ENCODE data around the gene CYB5R3. TPM values are rescaled to one million over a fixed set of nuclear protein-coding genes. Genes with fewer than 3 reads are reported as not detected.

The CYB5R3 gene
- total and polyA plus RNA-seq, 2 donors (not counting 3 experiments of a cell fraction or from before 2014, with no cell fraction given): 217 to 263 TPM

DNA sequence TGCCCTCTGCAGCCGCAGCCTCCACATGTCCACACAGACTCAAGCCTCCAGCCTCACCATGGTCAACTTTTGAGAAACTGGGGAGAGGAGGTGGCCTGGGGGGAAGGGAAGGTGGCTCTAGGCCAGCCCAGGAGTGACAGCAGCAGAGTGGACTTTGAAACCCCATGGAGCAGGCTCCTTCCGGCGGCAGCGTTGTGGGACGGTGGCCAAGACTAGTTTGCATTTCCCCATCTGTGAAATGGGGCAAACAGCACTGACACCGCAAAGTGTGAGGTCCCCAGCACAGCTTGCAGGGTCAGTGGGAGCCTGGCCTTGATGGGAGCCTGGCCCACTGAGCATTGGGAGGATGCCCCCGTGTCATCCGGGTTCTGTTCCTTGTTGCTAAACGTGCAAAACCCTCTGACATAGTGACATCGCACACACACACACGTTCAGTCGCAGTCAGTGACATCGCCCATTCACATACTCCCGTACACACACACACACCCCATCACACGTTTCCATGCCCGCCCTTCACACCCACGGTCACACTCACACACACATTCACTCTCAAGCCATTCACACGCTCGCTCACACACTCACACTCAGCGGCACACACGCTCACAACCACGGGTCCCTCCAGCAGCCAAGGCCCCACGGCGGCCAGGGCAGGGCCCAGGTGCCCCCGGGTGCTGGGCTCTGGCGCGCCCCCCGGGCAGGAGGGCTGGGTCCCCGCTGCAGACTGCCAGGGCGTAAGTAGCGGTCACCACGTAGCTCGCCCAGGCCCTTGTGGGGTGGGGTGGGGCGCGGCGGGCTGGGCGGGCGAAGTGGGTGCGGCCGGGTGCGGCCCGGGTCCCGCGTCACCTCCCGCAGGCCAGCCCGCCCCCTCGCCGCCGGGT lies 585 bp downstream of the CYB5R3 start:
- peak overlapping the region; percentile 6 for H3K4me2 ChIP-seq (ENCODE audit: insufficient read depth, low read length)
- ChIA-PET CTCF (interaction anchor here (0.8 to 1.9 kb wide), 7 partner anchors 12 to 172 kb away, joined by 3 to 8 read pairs (median 4); no protein-coding TSS in a partner anchor), POLR2A (interaction anchor here (0.6 to 1.4 kb wide), 4 partner anchors 9 to 33 kb away, joined by 3 to 9 read pairs (median 4); partner anchors contain the start of gene POLDIP3)
- H3K9me3 ChIP-seq (replicated peaks; ENCODE audit: control insufficient read depth, insufficient read depth, low read length): no peaks in the 10 kb centered on the region
- TF ChIP-seq POLR2AphosphoS5 (IDR thresholded peaks at IDR 0.05; ENCODE audit: insufficient read depth, low read depth, low read length): no peak
- TF ChIP-seq MAX (IDR thresholded peaks at IDR 0.05; ENCODE audit: insufficient read depth, insufficient read length): no peak
- no peak for TF ChIP-seq POLR2A (IDR thresholded peaks at IDR 0.05; ENCODE audit: low read depth, low read length)
- TF ChIP-seq FOS (IDR thresholded peaks at IDR 0.05; ENCODE audit: borderline replicate concordance, insufficient read depth, low read length): no peak
- no peak for TF ChIP-seq CTCF (IDR thresholded peaks at IDR 0.05; ENCODE audit: extremely low read depth in 1 of 2, insufficient read depth in 1 of 2, low read depth in 1 of 2, low read length in 2 of 2)
- no peak for TF ChIP-seq MYC (IDR thresholded peaks at IDR 0.05; ENCODE audit: low read depth, low read length)
- no peak for TF ChIP-seq EZH2 (IDR thresholded peaks at IDR 0.05; ENCODE audit: borderline replicate concordance, low read depth, low read length, severe bottlenecking)
- no peak for TF ChIP-seq GATA2 (IDR thresholded peaks at IDR 0.05; ENCODE audit: insufficient read depth, insufficient read length, low read depth, low read length)
- TF ChIP-seq JUN (IDR thresholded peaks at IDR 0.05; ENCODE audit: borderline replicate concordance, insufficient read depth, insufficient read length, low read depth): no peak
- peaks cover 48% of the 10 kb centered on the region for H3K79me2 ChIP-seq (ENCODE audit: control insufficient read depth, insufficient read depth, low read length)
- H4K20me1 ChIP-seq (replicated peaks; ENCODE audit: control insufficient read depth, extremely low read depth, insufficient read depth, low read length): no peaks in the 10 kb centered on the region
- H3K4me3 ChIP-seq (replicated peaks in 1 of 3; ENCODE audit: insufficient read depth in 1 of 3, low read depth in 1 of 3, low read length in 3 of 3): peak overlapping the region; percentile 5 to 92 (median 42)
- intact Hi-C loops (cut with micrococcal nuclease) (loop anchor here (1.0 to 2.0 kb wide), 2 partner anchors 14 to 27 kb away; no protein-coding TSS in a partner anchor), dilution Hi-C loops (cut with MboI; ENCODE audit: extremely low pct_ligation_motif_present, low sequenced_read_pairs) (no loop called here)
- no peak overlapping the region for H2AFZ ChIP-seq (ENCODE audit: low read depth, low read length)
- DNase-seq (ENCODE audit: low read depth, low spot score) (peak; percentile 51), FAIRE-seq (peak; percentile 54)
- H3K9ac ChIP-seq (replicated peaks; ENCODE audit: extremely low read depth, insufficient read depth, low read length): peak overlapping the region; percentile 44
- peak overlapping the region; percentile 14 for H3K27ac ChIP-seq (ENCODE audit: insufficient read depth, low read depth, low read length)
- H3K36me3 ChIP-seq (ENCODE audit: control insufficient read depth in 2 of 2, extremely low read depth in 1 of 2, insufficient read depth in 2 of 2, low read length in 2 of 2): no peaks in the 10 kb centered on the region
- peaks cover 42% of the 10 kb centered on the region for H3K4me1 ChIP-seq (ENCODE audit: control insufficient read depth, extremely low read depth, insufficient read depth, low read length)
- no peaks in the 10 kb centered on the region for H3K9me1 ChIP-seq (replicated peaks; ENCODE audit: control insufficient read depth, extremely low read depth, insufficient read depth, low read length)
- TSS peak; percentile 45 for BruUV-seq (replicated peaks)
- H3K27me3 ChIP-seq (ENCODE audit: control insufficient read depth in 2 of 2, insufficient read depth in 2 of 2, low read length in 2 of 2): no peaks in the 10 kb centered on the region

Data from endothelial cell of umbilical vein (primary cell).